Panc1 (cell line): ENCODE measurements around the gene C5orf24.

Source experiments
- CTCF ChIP-seq: fragments of 450-650 bp; IDR thresholded peaks from 2 replicates; pipeline ENCODE4 v1.5.1; 2017; ENCODE audit warnings: mild to moderate bottlenecking
- SIN3A ChIP-seq: IDR thresholded peaks from 2 replicates; pipeline ENCODE4 v1.6.1; 2012; ENCODE audit warnings: low read depth, mild to moderate bottlenecking, low read length, moderate library complexity, borderline replicate concordance; ENCODE audit not compliant: insufficient read depth

DNA sequence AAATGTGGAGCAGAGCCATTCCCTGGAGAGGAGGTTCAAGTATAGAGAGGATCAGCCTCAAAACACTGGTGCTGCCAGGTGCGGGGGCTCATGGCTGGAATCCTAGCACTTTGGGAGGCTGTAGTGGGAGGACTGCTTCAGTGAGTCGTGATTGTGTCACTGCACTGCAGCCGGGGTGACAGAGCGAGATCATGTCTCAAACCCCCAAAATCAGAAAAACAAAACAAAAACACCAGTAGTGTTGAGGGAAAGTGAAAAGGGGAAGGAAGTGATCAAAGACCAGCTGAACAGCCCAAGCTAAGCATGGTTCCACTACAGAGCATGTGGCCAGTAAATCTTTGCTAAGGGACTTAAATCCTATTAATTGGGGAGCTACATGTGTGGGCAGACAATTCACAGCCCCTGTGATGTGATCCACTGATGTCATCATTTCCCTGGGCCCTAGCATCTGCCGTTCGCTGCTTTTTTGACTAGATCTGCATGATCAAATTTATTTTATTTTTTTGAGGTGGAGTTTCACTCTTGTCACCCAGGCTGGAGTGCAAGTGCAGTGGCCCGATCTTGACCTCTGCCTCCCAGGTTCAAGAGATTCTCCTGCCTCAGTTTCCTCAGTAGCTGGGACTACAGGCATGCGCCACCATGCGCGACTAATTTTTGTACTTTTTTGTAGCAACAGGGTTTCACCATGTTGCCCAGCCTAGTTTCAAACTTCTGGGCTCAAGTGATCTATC, 56.5 kb downstream of the C5orf24 start:
- TF ChIP-seq SIN3A (no peak), CTCF (no peak)
